SK-N-SH (cell line): ENCODE data around the gene FXYD2. TPM values are rescaled to one million over a fixed set of nuclear protein-coding genes. Genes with fewer than 3 reads are reported as not detected.

ENCODE experiments used
- CTCF ChIA-PET: fragments of 300-600, 350-600 bp; formaldehyde crosslinking; extraction: SDS; loops from one replicate; lab custom pipeline; 2021; lab: Yijun Ruan, JAX
- POLR2A ChIA-PET: fragments of 350-600 bp; sonication (Branson Sonifier 250); formaldehyde crosslinking; extraction: SDS; loops from one replicate; lab custom pipeline; 2020; ENCODE audit warnings: antibody characterized with exemption, inconsistent platforms; lab: Yijun Ruan, JAX
- DNase-seq: peaks from one replicate; pipeline ENCODE4 v3.0.0; 2012
- H2AFZ ChIP-seq: fragments of 200-600 bp; sonication (generic); 2 replicates; pipeline ENCODE4 v1.8.1; 2016; ENCODE audit warnings: antibody characterized with exemption, mild to moderate bottlenecking, low read depth
- H3F3A ChIP-seq: fragments of 200-600 bp; sonication (generic); replicated peaks from 2 replicates; pipeline ENCODE3; 2016; ENCODE audit warnings: antibody characterized with exemption, mild to moderate bottlenecking; ENCODE audit not compliant: insufficient read depth
- H3K27ac ChIP-seq, 2 experiments: fragments of 200-500 bp in 1 of 2; fragments of 200-600 bp in 1 of 2; sonication (Bioruptor generic) in 1 of 2; sonication (generic), shearing (Covaris generic) in 1 of 2; 2 replicates each; pipeline versions ENCODE4 v1.5.1 to v1.6.1; 2014 to 2016; ENCODE audit warnings: low read depth in 2 of 2, inconsistent platforms in 1 of 2, low read length in 1 of 2, mild to moderate bottlenecking in 1 of 2, mixed read lengths in 1 of 2
- H3K27me3 ChIP-seq: fragments of 200-600 bp; sonication (generic), shearing (Covaris generic); 2 replicates; pipeline ENCODE4 v1.6.1; 2016; ENCODE audit warnings: mixed run types; ENCODE audit not compliant: insufficient read depth
- H3K36me3 ChIP-seq, 2 experiments: fragments of 200-500 bp in 1 of 2; fragments of 200-600 bp in 1 of 2; sonication (Bioruptor generic) in 1 of 2; sonication (generic) in 1 of 2; replicated peaks in 1 of 2; 2 replicates each; pipeline versions ENCODE3 to v1.5.1; 2014 to 2016; ENCODE audit warnings: low read length in 1 of 2, mild to moderate bottlenecking in 1 of 2; ENCODE audit not compliant: insufficient read depth in 2 of 2, control insufficient read depth in 1 of 2
- H3K4me1 ChIP-seq, 2 experiments: fragments of 200-500 bp in 1 of 2; fragments of 200-600 bp in 1 of 2; sonication (Bioruptor generic) in 1 of 2; sonication (generic), shearing (Covaris generic) in 1 of 2; 2 replicates each; pipeline versions ENCODE4 v1.5.1 to v1.6.1; 2014 to 2016; ENCODE audit warnings: low read depth in 1 of 2, low read length in 1 of 2, mixed run types in 1 of 2; ENCODE audit not compliant: insufficient read depth in 2 of 2, control insufficient read depth in 1 of 2
- H3K4me2 ChIP-seq: fragments of 200-600 bp; sonication (generic), shearing (Covaris generic); 2 replicates; pipeline ENCODE4 v1.6.1; 2017; ENCODE audit warnings: mixed run types
- H3K4me3 ChIP-seq, 2 experiments: fragments of 200-500 bp in 1 of 2; fragments of 200-600 bp in 1 of 2; sonication (Bioruptor generic) in 1 of 2; sonication (generic), shearing (Covaris generic) in 1 of 2; 2 replicates each; pipeline versions ENCODE4 v1.5.1 to v1.8.1; 2014 to 2016; ENCODE audit warnings: low read depth in 2 of 2, inconsistent platforms in 1 of 2, low read length in 1 of 2, mild to moderate bottlenecking in 1 of 2, mixed read lengths in 1 of 2, moderate library complexity in 1 of 2
- H3K79me2 ChIP-seq: fragments of 200-600 bp; sonication (generic); 2 replicates; pipeline ENCODE4 v1.8.1; 2017; ENCODE audit warnings: mild to moderate bottlenecking; ENCODE audit not compliant: insufficient read depth
- H3K9ac ChIP-seq: fragments of 200-600 bp; sonication (generic); 2 replicates; pipeline ENCODE4 v1.6.1; 2017; ENCODE audit warnings: mixed run types
- H3K9me2 ChIP-seq: fragments of 200-600 bp; sonication (generic); 2 replicates; pipeline ENCODE4 v1.6.1; 2017; ENCODE audit warnings: mixed run types
- H3K9me3 ChIP-seq: fragments of 200-600 bp; sonication (generic); 2 replicates; pipeline ENCODE4 v1.6.1; 2017; ENCODE audit warnings: mixed run types, mild to moderate bottlenecking, moderate library complexity
- H4K20me1 ChIP-seq: fragments of 200-600 bp; sonication (generic); 2 replicates; pipeline ENCODE4 v1.6.1; 2017; ENCODE audit warnings: mild to moderate bottlenecking, mixed run types; ENCODE audit not compliant: insufficient read depth
- CHD2 ChIP-seq: fragments of 150-350 bp; IDR thresholded peaks from 2 replicates; pipeline ENCODE4 v1.6.1; 2018; ENCODE audit warnings: low read length; ENCODE audit not compliant: partially characterized antibody
- ELF1 ChIP-seq: IDR thresholded peaks from 2 replicates; pipeline ENCODE4 v1.4.0; 2012
- EP300 ChIP-seq, 2 experiments: IDR thresholded peaks; 2 replicates each; pipeline versions ENCODE4 v1.4.0 to v1.6.1; 2012; ENCODE audit warnings: borderline replicate concordance in 1 of 2, low read depth in 1 of 2, low read length in 1 of 2
- FOSL2 ChIP-seq: IDR thresholded peaks from 2 replicates; pipeline ENCODE4 v1.4.0; 2012; ENCODE audit warnings: low read depth, mild to moderate bottlenecking, moderate library complexity, borderline replicate concordance
- GABPA ChIP-seq: IDR thresholded peaks from 2 replicates; pipeline ENCODE4 v1.4.0; 2012; ENCODE audit warnings: low read depth, mild to moderate bottlenecking
- GATA2 ChIP-seq: sonication (generic); formaldehyde crosslinking; IDR thresholded peaks from 2 replicates; pipeline ENCODE4 v1.5.0; 2020; ENCODE audit warnings: mild to moderate bottlenecking, missing genetic modification reagents
- JUND ChIP-seq: IDR thresholded peaks from 2 replicates; pipeline ENCODE4 v1.4.0; 2012
- MEF2A ChIP-seq: IDR thresholded peaks from 2 replicates; pipeline ENCODE4 v1.4.0; 2012; ENCODE audit warnings: low read depth, borderline replicate concordance
- MXI1 ChIP-seq: IDR thresholded peaks from 2 replicates; pipeline ENCODE4 v1.6.1; 2012; ENCODE audit warnings: mild to moderate bottlenecking, low read depth, low read length, improper control_type of control experiment
- RAD21 ChIP-seq: IDR thresholded peaks from 2 replicates; pipeline ENCODE4 v1.6.1; 2012; ENCODE audit warnings: mild to moderate bottlenecking, low read length
- RCOR1 ChIP-seq: fragments of 150-350 bp; IDR thresholded peaks from 2 replicates; pipeline ENCODE4 v1.6.1; 2017; ENCODE audit warnings: antibody characterized with exemption, low read length
- RFX5 ChIP-seq: IDR thresholded peaks from 2 replicates; pipeline ENCODE4 v1.6.1; 2012; ENCODE audit warnings: mild to moderate bottlenecking, improper control_type of control experiment, low read length
- RXRA ChIP-seq: IDR thresholded peaks from 2 replicates; pipeline ENCODE4 v1.4.0; 2012; ENCODE audit warnings: low read depth, mild to moderate bottlenecking, borderline replicate concordance
- SMC3 ChIP-seq: IDR thresholded peaks from 2 replicates; pipeline ENCODE4 v1.6.1; 2012; ENCODE audit warnings: low read depth, low read length, improper control_type of control experiment
- TCF12 ChIP-seq: IDR thresholded peaks from 2 replicates; pipeline ENCODE4 v1.4.0; 2012
- USF2 ChIP-seq: fragments of 150-350 bp; IDR thresholded peaks from 2 replicates; pipeline ENCODE4 v1.6.1; 2017; ENCODE audit warnings: antibody characterized with exemption, low read length, low read depth, borderline replicate concordance
- YY1 ChIP-seq: IDR thresholded peaks from 2 replicates; pipeline ENCODE4 v1.4.0; 2012; ENCODE audit warnings: low read depth, mild to moderate bottlenecking
- WGBS: methylation state at CpG from one replicate; pipeline ENCODE4 v1.1.6; 2017; ENCODE audit warnings: low lambda C conversion rate; 5-methylcytosine and 5-hydroxymethylcytosine counted together
- polyA plus RNA-seq, 3 experiments: library from polyadenylated mRNA; depleted of rRNA; stranded (reverse); fragments of >200 nt; gene quantifications; 2 replicates each; pipeline ENCODE4 v1.2.3, GENCODE V29; 2012

FXYD2 gene
- polyA plus RNA-seq, 1 of the 3 experiments (the other 2 are of a cell fraction): not detected

GRCh38 chr11:117772360-117772759 is 52.2 kb downstream of the FXYD2 start (continued):
- no peak for TF ChIP-seq USF2
- TF ChIP-seq MXI1: no peak; the same call in 1 of the 2 replicates
- TF ChIP-seq YY1: no peak
- no peak for TF ChIP-seq ELF1
- no peak for TF ChIP-seq MEF2A
- TF ChIP-seq GATA2 (CRISPR knock-in tag): peak; percentile 95
- no peak for TF ChIP-seq RXRA
- TF ChIP-seq GABPA: no peak
- peak; percentile 61 for TF ChIP-seq CHD2
- TF ChIP-seq RCOR1: peak; percentile 99
- TF ChIP-seq FOSL2: no peak
- TF ChIP-seq RFX5: no peak

- Histone ChIP-seq H3K4me2 (no peak overlapping the region), H3K27ac (peak overlapping the region in 1 of 2 experiments; percentile 95; a peak in 2 of 4 replicates), H3K9me2 (no peaks in the 10 kb centered on the region), H3K4me3 (no peak overlapping the region), H3K4me1 (peaks cover 0 to 31% of the 10 kb centered on the region in 2 experiments; a peak in 2 of 4 replicates), H3K27me3 (no peaks in the 10 kb centered on the region; the same call in 1 of the 2 replicates), H3K9me3 (no peaks in the 10 kb centered on the region), H3F3A (no peaks in the 10 kb centered on the region), H4K20me1 (no peaks in the 10 kb centered on the region), H3K36me3 (no peaks in the 10 kb centered on the region), H3K9ac (no peak overlapping the region), H2AFZ (no peak overlapping the region), H3K79me2 (no peaks in the 10 kb centered on the region)
- no peak for TF ChIP-seq JUND
- TF ChIP-seq SMC3: peak; percentile 23; the same call in 1 of the 2 replicates
- no peak for TF ChIP-seq TCF12
- no peak for TF ChIP-seq USF2
- TF ChIP-seq MXI1: peak; percentile 80; the same call in 1 of the 2 replicates
- 0 out of 4 replicates have a peak, but pooled peaks of 1 of the 2 experiments have one; percentile 28 for TF ChIP-seq EP300 (IDR thresholded peaks at IDR 0.05; ENCODE audit: borderline replicate concordance in 1 of 2, low read depth in 1 of 2, low read length in 1 of 2)
- peak; percentile 46 for TF ChIP-seq RAD21
- ChIA-PET POLR2A (interaction anchor here (0.9 to 2.4 kb wide), 5 partner anchors 15 to 328 kb away, joined by 3 to 12 read pairs (median 3); no protein-coding TSS in a partner anchor), CTCF (interaction anchor here (0.9 to 5.7 kb wide), 7 partner anchors 14 to 328 kb away, joined by 3 to 53 read pairs (median 4); no protein-coding TSS in a partner anchor)
- DNase-seq: peak; percentile 49
- 33% methylated on average over 7 of the region's 7 CpGs for WGBS
These were observed 52.7 kb downstream of the FXYD2 start for GRCh38 chr11:117771841-117772240.
